ENCODE measurements around the gene KRT3. TPM values are rescaled to one million over a fixed set of nuclear protein-coding genes. Genes with fewer than 3 reads are reported as not detected.

The KRT3 gene
- total RNA-seq, 2 experiments from 2014 or later: not detected

- H3K27ac Mint-ChIP-seq: no peak overlapping the region
- no peaks in the 10 kb centered on the region for H3K36me3 Mint-ChIP-seq (ENCODE audit: low read depth)
- ATAC-seq (no peak), DNase-seq (no peak)
- ChIA-PET CTCF (no interaction called here), POLR2A (no interaction called here)
- no peaks in the 10 kb centered on the region for H3K4me1 Mint-ChIP-seq
- H3K9me3 Mint-ChIP-seq (ENCODE audit: low read depth): no peaks in the 10 kb centered on the region
- no peak overlapping the region for H3K4me3 Mint-ChIP-seq
- peaks cover 8% of the 10 kb centered on the region for H3K27me3 Mint-ChIP-seq
- intact Hi-C loops (cut with DNase I, micrococcal nuclease): no loop called here
Measured at GRCh38 chr12:52783563-52784316, 12.2 kb downstream of the KRT3 start.

DNA sequence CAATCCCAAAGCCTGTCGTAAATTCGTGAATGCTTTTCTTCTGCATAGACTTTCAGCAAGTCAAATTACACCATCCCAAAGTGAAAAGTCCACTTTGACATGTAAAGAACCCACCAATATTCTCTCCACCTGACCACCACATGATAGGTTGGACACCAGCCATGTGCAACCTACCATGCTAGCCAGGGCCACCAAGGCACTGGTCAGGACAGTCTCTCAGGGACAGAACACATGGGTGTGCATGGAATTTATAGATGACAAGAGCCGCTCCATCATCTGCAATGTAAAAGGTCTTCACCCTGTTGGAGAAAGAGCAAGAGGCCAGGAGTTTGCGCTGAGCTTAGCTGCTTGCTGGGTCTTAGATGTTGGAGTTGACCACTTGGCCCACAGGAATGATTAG is 13.4 kb downstream of the KRT3 start:
- intact Hi-C loops (cut with DNase I, micrococcal nuclease): no loop called here
- H3K4me3 Mint-ChIP-seq: no peak overlapping the region
- DNase-seq (no peak), ATAC-seq (no peak)
- H3K9me3 Mint-ChIP-seq (ENCODE audit: low read depth): no peaks in the 10 kb centered on the region
- H3K27me3 Mint-ChIP-seq: peaks cover 5% of the 10 kb centered on the region
- H3K27ac Mint-ChIP-seq: no peak overlapping the region
- H3K36me3 Mint-ChIP-seq (ENCODE audit: low read depth): no peaks in the 10 kb centered on the region
- H3K4me1 Mint-ChIP-seq: no peaks in the 10 kb centered on the region
- ChIA-PET POLR2A (no interaction called here), CTCF (no interaction called here)

GRCh38 chr12:52781399-52782082 is 14.4 kb downstream of the KRT3 start:
- Mint-ChIP-seq H3K9me3 (ENCODE audit: low read depth) (no peaks in the 10 kb centered on the region), H3K4me1 (no peaks in the 10 kb centered on the region), H3K27ac (no peak overlapping the region), H3K27me3 (peaks cover 5% of the 10 kb centered on the region), H3K36me3 (ENCODE audit: low read depth) (no peaks in the 10 kb centered on the region), H3K4me3 (no peak overlapping the region)
- intact Hi-C loops (cut with DNase I, micrococcal nuclease): no loop called here
- ChIA-PET POLR2A (interaction anchor here (0.9 kb wide), 1 partner anchor 164 kb away, joined by 4 read pairs; no protein-coding TSS in a partner anchor), CTCF (interaction anchor here (0.7 to 1.2 kb wide), 2 partner anchors 9 to 98 kb away, joined by 3 read pairs; no protein-coding TSS in a partner anchor)
- DNase-seq (no peak), ATAC-seq (no peak)

DNA sequence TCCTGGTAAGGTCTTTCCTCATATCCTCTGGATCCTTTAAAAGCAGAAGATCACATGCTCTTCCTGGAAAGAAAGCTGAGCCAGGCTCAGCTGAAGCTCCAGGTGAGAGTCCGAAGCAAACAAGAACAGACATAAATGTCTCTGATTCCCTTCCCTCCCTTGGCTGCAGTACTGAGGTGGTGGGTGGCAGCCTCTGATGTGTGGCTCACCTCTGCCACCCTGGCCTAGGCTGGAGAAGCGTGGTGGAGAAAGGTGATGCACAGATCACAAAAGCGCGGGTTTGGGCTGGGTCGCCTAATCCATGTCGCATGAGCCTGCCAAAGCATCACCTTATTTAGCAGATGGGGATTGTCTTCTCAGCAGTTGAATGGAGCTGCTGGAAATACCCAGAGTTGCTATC is 16.0 kb downstream of the KRT3 start:
- Mint-ChIP-seq H3K27ac (no peak overlapping the region), H3K27me3 (no peaks in the 10 kb centered on the region), H3K4me3 (no peak overlapping the region), H3K4me1 (no peaks in the 10 kb centered on the region), H3K36me3 (ENCODE audit: low read depth) (no peaks in the 10 kb centered on the region), H3K9me3 (ENCODE audit: low read depth) (no peaks in the 10 kb centered on the region)
- no peak for ATAC-seq
- no peak for DNase-seq
- ChIA-PET CTCF (no interaction called here), POLR2A (no interaction called here)
- intact Hi-C loops (cut with DNase I, micrococcal nuclease): no loop called here

- ChIA-PET POLR2A (no interaction called here), CTCF (interaction anchor here (0.6 to 1.0 kb wide), 3 partner anchors 15 to 106 kb away, joined by 3 to 4 read pairs (median 3); no protein-coding TSS in a partner anchor)
- Mint-ChIP-seq H3K27ac (no peak overlapping the region), H3K4me1 (no peaks in the 10 kb centered on the region), H3K36me3 (ENCODE audit: low read depth) (no peaks in the 10 kb centered on the region), H3K27me3 (no peaks in the 10 kb centered on the region), H3K4me3 (no peak overlapping the region), H3K9me3 (ENCODE audit: low read depth) (no peaks in the 10 kb centered on the region)
- intact Hi-C loops (cut with DNase I, micrococcal nuclease): no loop called here
- ATAC-seq (no peak), DNase-seq (no peak)
Measured at GRCh38 chr12:52778833-52779232, 17.1 kb downstream of the KRT3 start.

DNA sequence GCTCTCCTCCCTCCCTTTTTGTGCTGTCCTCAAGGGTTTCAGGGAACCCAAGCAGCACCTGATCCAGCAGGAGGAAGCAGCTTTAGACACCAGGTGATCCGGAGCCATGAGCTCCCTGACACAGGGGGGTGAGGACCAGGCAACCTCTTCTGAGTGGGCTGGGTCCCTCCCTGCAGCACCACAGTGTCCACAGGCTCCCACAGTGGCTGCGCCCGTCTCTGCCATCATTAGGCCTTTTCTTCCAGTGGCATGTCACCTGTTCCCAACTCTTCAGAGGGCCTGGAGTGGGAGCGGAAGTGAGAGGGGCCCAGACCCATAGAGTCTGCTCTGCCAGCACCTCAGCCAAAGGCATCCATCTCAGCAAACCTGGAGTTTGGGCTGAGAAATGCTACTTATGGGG is 18.4 kb downstream of the KRT3 start:
- no peaks in the 10 kb centered on the region for H3K9me3 Mint-ChIP-seq (ENCODE audit: low read depth)
- POLR2A ChIA-PET: no interaction called here
- H3K27me3 Mint-ChIP-seq: no peaks in the 10 kb centered on the region
- ATAC-seq (no peak), DNase-seq (no peak)
- H3K27ac Mint-ChIP-seq: no peak overlapping the region
- H3K4me3 Mint-ChIP-seq: no peak overlapping the region
- intact Hi-C loops (cut with DNase I, micrococcal nuclease): no loop called here
- no peaks in the 10 kb centered on the region for H3K4me1 Mint-ChIP-seq
- CTCF ChIA-PET: interaction anchor here (1.0 to 1.3 kb wide), 2 partner anchors 22 to 88 kb away, joined by 3 read pairs; no protein-coding TSS in a partner anchor
- H3K36me3 Mint-ChIP-seq (ENCODE audit: low read depth): no peaks in the 10 kb centered on the region

DNA sequence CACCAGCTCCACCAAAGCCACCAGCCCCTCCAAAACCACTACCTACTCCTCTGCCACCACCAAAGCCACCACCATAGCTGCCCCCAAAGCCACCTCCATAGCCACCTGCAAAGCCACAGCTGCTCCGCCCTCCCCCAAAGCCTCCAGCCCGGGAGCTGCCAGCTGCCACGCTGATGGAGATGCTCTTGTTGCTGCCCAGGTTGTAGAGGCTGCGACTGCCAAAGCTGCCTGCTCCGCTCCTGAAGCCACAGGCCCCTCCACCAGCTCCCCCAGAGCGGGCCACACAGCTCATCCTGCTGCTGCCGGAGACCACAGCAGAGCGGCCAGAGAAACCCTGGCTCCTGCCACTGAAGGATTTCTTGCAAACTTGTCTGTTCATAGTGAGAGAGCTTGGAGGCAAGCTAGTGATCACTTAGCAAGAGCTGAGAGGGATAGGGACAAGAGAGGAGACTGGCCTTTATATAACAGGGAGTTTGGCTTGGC is 19.0 kb downstream of the KRT3 start, which contains the start of gene KRT76:
TSS of gene KRT76 (minus strand) at position 433 of the 483 bp plus-strand sequence. CDS start at position 379, 54 bp downstream.
- Mint-ChIP-seq H3K36me3 (ENCODE audit: low read depth) (no peaks in the 10 kb centered on the region), H3K27ac (no peak within 1 kb of the TSS), H3K4me1 (no peaks in the 10 kb centered on the region), H3K27me3 (no peaks in the 10 kb centered on the region), H3K4me3 (no peak within 1 kb of the TSS), H3K9me3 (ENCODE audit: low read depth) (no peaks in the 10 kb centered on the region)
- CTCF ChIA-PET: interaction anchor here (0.7 to 1.0 kb wide), 2 partner anchors 89 to 109 kb away, joined by 3 read pairs; no protein-coding TSS in a partner anchor
- DNase-seq (no peak), ATAC-seq (no peak)
- intact Hi-C loops (cut with DNase I, micrococcal nuclease): no loop called here
- POLR2A ChIA-PET: no interaction called here

- POLR2A ChIA-PET: no interaction called here
- Mint-ChIP-seq H3K4me1 (no peaks in the 10 kb centered on the region), H3K4me3 (no peak overlapping the region), H3K27me3 (no peaks in the 10 kb centered on the region), H3K36me3 (ENCODE audit: low read depth) (no peaks in the 10 kb centered on the region), H3K27ac (no peak overlapping the region), H3K9me3 (ENCODE audit: low read depth) (no peaks in the 10 kb centered on the region)
- CTCF ChIA-PET: interaction anchor here (0.7 to 1.0 kb wide), 2 partner anchors 103 to 109 kb away, joined by 3 read pairs; no protein-coding TSS in a partner anchor
- intact Hi-C loops (cut with DNase I, micrococcal nuclease): no loop called here
- no peak for ATAC-seq
- DNase-seq: no peak
Measured at GRCh38 chr12:52776435-52776834, 19.5 kb downstream of the KRT3 start.

GRCh38 chr12:52774629-52775250 is 21.2 kb downstream of the KRT3 start:
- ChIA-PET CTCF (no interaction called here), POLR2A (no interaction called here)
- Mint-ChIP-seq H3K36me3 (ENCODE audit: low read depth) (no peaks in the 10 kb centered on the region), H3K27me3 (peaks cover 3% of the 10 kb centered on the region), H3K4me3 (no peak overlapping the region), H3K27ac (no peak overlapping the region), H3K4me1 (no peaks in the 10 kb centered on the region), H3K9me3 (ENCODE audit: low read depth) (no peaks in the 10 kb centered on the region)
- no peak for ATAC-seq
- DNase-seq: no peak
- intact Hi-C loops (cut with DNase I, micrococcal nuclease): no loop called here

GRCh38 chr12:52772772-52773171 is 23.1 kb downstream of the KRT3 start:
- intact Hi-C loops (cut with DNase I, micrococcal nuclease): no loop called here
- CTCF ChIA-PET: interaction anchor here (0.6 to 1.0 kb wide), 2 partner anchors 8 to 495 kb away, joined by 3 read pairs; no protein-coding TSS in a partner anchor
- Mint-ChIP-seq H3K36me3 (ENCODE audit: low read depth) (no peaks in the 10 kb centered on the region), H3K4me3 (no peak overlapping the region), H3K9me3 (ENCODE audit: low read depth) (no peaks in the 10 kb centered on the region), H3K27me3 (peaks cover 3% of the 10 kb centered on the region), H3K4me1 (no peaks in the 10 kb centered on the region), H3K27ac (no peak overlapping the region)
- POLR2A ChIA-PET: no interaction called here
- no peak for ATAC-seq
- DNase-seq: no peak

DNA sequence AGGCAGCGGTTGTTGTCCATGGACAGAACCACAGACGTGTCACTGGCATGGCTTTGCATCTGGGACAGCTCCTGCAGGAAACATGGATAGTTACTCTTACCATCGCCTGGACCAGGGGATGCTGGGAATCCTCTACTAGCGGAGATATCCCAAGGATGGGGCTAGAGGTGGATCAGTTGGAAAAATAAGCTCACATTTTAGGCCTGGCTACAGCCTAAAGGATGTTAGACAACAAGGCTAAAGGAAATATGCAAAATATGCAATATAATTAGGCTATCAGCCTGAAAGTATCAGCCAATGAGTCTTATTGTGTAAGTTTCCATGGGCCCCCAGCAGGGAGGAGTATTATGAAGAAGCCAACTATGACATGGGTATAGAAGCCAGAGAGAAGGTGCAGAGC is 23.7 kb downstream of the KRT3 start:
- ChIA-PET CTCF (interaction anchor here (0.6 to 1.0 kb wide), 2 partner anchors 8 to 60 kb away, joined by 3 read pairs; no protein-coding TSS in a partner anchor), POLR2A (no interaction called here)
- H3K36me3 Mint-ChIP-seq (ENCODE audit: low read depth): no peaks in the 10 kb centered on the region
- no peak overlapping the region for H3K4me3 Mint-ChIP-seq
- no peaks in the 10 kb centered on the region for H3K4me1 Mint-ChIP-seq
- intact Hi-C loops (cut with DNase I, micrococcal nuclease): no loop called here
- peaks cover 3% of the 10 kb centered on the region for H3K27me3 Mint-ChIP-seq
- ATAC-seq: no peak
- DNase-seq: no peak
- no peaks in the 10 kb centered on the region for H3K9me3 Mint-ChIP-seq (ENCODE audit: low read depth)
- H3K27ac Mint-ChIP-seq: no peak overlapping the region
